Type B pancreatic cell (in vitro differentiated cells): ENCODE data around the gene MSH3. TPM values are rescaled to one million over a fixed set of nuclear protein-coding genes. Genes with fewer than 3 reads are reported as not detected.

Experiments used
- DNase-seq: peaks from one replicate; pipeline ENCODE4 v3.0.0; 2021; ENCODE audit warnings: mixed read lengths; ENCODE audit not compliant: unreplicated experiment; ENCODE audit errors: extremely low spot score
- H3K27ac Mint-ChIP-seq: 2 replicates; pipeline ENCODE4 v1.8.0; 2021; ENCODE audit warnings: mild to moderate bottlenecking, mixed read lengths
- H3K27me3 Mint-ChIP-seq: 2 replicates; pipeline ENCODE4 v1.8.0; 2021; ENCODE audit warnings: mixed read lengths
- H3K36me3 Mint-ChIP-seq: 2 replicates; pipeline ENCODE4 v1.8.0; 2021; ENCODE audit warnings: mixed read lengths
- H3K4me1 Mint-ChIP-seq: one replicate; pipeline ENCODE4 v1.8.0; 2021; ENCODE audit warnings: mixed read lengths; ENCODE audit not compliant: unreplicated experiment
- H3K4me3 Mint-ChIP-seq: 2 replicates; pipeline ENCODE4 v1.8.0; 2021; ENCODE audit warnings: mild to moderate bottlenecking, mixed read lengths
- H3K9me3 Mint-ChIP-seq: 2 replicates; pipeline ENCODE4 v1.8.0; 2021; ENCODE audit warnings: mixed read lengths
- total RNA-seq: library from RNA; stranded (reverse); gene quantifications from 2 replicates; pipeline ENCODE4 v1.2.1, GENCODE V29; 2021; ENCODE audit warnings: low replicate concordance
- TF ChIP-seq, protein P1 (sequence below): fragments of 200-600 bp; sonication (generic); conservative IDR thresholded peaks from 2 replicates; pipeline ENCODE4 v1.5.0; 2021; ENCODE audit warnings: antibody characterized with exemption, mild to moderate bottlenecking

MSH3 gene
- total RNA-seq, 1 donor from 2014 or later = 13.9 TPM

DNA sequence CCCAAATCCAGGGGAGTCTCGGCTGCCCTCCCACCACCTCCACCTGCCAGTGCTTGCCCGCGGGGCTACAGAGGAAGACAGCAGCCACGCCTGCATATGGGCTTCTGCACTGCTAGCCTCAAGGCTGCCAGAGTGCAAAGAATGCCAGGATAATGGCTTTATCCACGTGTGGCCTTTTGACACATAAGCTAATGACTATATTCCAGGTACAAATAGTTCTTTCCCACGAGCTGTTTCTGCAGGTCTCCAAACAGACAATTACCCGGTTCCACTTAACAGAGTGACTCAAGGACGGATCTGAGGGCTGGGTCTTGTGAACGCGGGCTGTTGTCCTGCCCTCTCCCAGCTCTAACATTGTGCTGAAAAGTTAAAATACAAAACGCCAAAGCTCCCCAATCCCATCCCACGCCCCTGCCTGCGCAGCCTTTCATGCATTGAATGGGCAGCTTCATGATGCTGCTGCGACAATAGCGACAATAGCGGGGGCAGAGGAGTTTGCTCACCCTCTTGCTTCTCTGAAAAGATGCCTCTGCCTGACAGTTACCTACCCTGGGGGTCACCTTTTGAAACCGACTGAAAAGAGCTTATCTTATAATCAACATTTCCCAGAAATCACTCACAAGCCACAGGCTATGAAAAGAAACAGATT, 39.1 kb upstream of the MSH3 start:
- Mint-ChIP-seq H3K27ac (peak overlapping the region; percentile 10), H3K36me3 (no peaks in the 10 kb centered on the region), H3K4me1 (no peaks in the 10 kb centered on the region), H3K4me3 (no peak overlapping the region), H3K27me3 (peaks cover 8% of the 10 kb centered on the region), H3K9me3 (no peaks in the 10 kb centered on the region)
- TF ChIP-seq, protein P1, sequence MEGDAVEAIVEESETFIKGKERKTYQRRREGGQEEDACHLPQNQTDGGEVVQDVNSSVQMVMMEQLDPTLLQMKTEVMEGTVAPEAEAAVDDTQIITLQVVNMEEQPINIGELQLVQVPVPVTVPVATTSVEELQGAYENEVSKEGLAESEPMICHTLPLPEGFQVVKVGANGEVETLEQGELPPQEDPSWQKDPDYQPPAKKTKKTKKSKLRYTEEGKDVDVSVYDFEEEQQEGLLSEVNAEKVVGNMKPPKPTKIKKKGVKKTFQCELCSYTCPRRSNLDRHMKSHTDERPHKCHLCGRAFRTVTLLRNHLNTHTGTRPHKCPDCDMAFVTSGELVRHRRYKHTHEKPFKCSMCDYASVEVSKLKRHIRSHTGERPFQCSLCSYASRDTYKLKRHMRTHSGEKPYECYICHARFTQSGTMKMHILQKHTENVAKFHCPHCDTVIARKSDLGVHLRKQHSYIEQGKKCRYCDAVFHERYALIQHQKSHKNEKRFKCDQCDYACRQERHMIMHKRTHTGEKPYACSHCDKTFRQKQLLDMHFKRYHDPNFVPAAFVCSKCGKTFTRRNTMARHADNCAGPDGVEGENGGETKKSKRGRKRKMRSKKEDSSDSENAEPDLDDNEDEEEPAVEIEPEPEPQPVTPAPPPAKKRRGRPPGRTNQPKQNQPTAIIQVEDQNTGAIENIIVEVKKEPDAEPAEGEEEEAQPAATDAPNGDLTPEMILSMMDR = no peak
- DNase-seq = no peak

- Mint-ChIP-seq H3K4me3 (no peak overlapping the region), H3K4me1 (no peaks in the 10 kb centered on the region), H3K9me3 (peaks cover 4% of the 10 kb centered on the region), H3K27ac (no peak overlapping the region), H3K27me3 (peaks cover 8% of the 10 kb centered on the region), H3K36me3 (peaks cover 10% of the 10 kb centered on the region)
- TF ChIP-seq, protein P1 = no peak
- no peak for DNase-seq
Measured at GRCh38 chr5:80618438-80618837, 36.0 kb upstream of the MSH3 start.

DNA sequence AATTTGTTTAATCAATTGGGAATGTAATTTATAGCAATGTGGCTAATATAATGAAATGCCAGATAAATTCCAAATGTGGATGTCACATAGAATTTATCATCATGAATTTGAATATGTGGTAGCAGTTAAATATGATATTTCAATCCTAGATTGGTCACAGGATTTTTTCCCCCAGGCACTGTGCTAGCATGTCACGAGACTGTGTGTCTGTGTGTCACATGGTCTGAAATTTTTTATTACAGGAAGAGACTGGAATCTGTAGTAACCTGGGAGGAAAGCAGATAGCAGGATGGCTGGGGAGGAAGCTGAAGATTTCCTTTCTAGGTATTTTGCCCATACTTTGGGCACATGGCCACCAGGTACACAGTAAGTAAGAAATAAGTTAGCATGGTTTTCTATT, 35.4 kb upstream of the MSH3 start:
- no peak for DNase-seq
- H3K27ac Mint-ChIP-seq = no peak overlapping the region
- H3K9me3 Mint-ChIP-seq = peaks cover 4% of the 10 kb centered on the region
- H3K27me3 Mint-ChIP-seq = peaks cover 8% of the 10 kb centered on the region
- H3K4me1 Mint-ChIP-seq = no peaks in the 10 kb centered on the region
- TF ChIP-seq, protein P1 = no peak
- no peak overlapping the region for H3K4me3 Mint-ChIP-seq
- H3K36me3 Mint-ChIP-seq = peaks cover 10% of the 10 kb centered on the region

DNA sequence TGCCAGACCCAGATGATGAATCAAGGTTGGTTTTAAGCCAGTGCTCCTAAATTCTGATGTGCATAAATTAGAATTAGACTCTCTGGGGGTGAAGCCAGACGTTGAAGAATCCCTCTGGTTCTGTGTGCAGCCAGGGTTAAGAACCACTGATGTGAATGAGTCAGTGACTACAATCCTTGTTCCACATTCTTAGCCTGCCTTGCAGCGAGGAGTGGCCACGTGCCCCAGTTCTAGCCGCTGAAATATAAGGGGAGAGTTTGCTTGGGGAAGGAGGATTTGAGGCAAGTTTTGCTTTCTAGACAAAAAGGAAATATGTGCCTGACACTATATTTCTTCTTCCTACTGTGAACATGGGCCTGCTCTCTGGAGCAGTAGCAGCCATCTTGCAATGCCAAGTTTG, 34.2 kb upstream of the MSH3 start:
- TF ChIP-seq, protein P1 = no peak
- Mint-ChIP-seq H3K36me3 (peaks cover 10% of the 10 kb centered on the region), H3K27me3 (peaks cover 7% of the 10 kb centered on the region), H3K27ac (no peak overlapping the region), H3K4me3 (no peak overlapping the region), H3K9me3 (peaks cover 4% of the 10 kb centered on the region), H3K4me1 (no peaks in the 10 kb centered on the region)
- no peak for DNase-seq

DNA sequence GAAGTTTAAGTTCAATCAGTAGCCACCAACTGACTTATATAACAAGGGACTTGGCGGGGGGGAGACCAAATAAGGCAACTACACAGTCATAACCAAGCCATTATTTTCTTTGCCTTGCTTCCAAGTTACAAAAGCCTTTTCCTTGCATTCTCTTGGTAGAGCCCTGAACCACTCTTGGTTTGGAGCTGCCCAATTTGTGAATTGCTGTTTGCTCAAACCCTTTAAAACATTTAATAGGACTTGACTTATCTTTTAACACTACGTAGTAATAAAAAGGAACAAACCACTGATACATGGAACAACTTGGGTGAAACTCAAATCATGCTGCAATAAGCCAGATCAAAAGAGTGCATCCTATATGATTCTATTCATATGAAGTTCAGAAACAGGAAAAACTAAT, 31.7 kb upstream of the MSH3 start:
- TF ChIP-seq, protein P1 = no peak
- no peaks in the 10 kb centered on the region for H3K4me1 Mint-ChIP-seq
- peaks cover 10% of the 10 kb centered on the region for H3K36me3 Mint-ChIP-seq
- peaks cover 4% of the 10 kb centered on the region for H3K9me3 Mint-ChIP-seq
- no peak overlapping the region for H3K4me3 Mint-ChIP-seq
- no peaks in the 10 kb centered on the region for H3K27me3 Mint-ChIP-seq
- H3K27ac Mint-ChIP-seq = no peak overlapping the region
- DNase-seq = no peak

- Mint-ChIP-seq H3K4me1 (no peaks in the 10 kb centered on the region), H3K36me3 (peaks cover 10% of the 10 kb centered on the region), H3K27ac (peak overlapping the region; percentile 48), H3K9me3 (peaks cover 4% of the 10 kb centered on the region), H3K4me3 (no peak overlapping the region), H3K27me3 (no peaks in the 10 kb centered on the region)
- no peak for DNase-seq
- TF ChIP-seq, protein P1 = no peak
Measured at GRCh38 chr5:80623999-80624398, 30.5 kb upstream of the MSH3 start.
